Embryonic facial prominence (tissue), 1 donor: Measurements from ENCODE around the gene MKRN1.
"Not testable (repeated sequence)": the region's sequence is repeated elsewhere in the genome, so short reads cannot be mapped to it uniquely, and the experiment has no call there.

Experiments
- DNase-seq: peaks from one replicate; pipeline ENCODE4 v3.0.0-alpha.2; 2016; ENCODE audit errors: extremely low spot score

Gene MKRN1

GRCh38 chr7:140479062-140479738 lies at the start of gene MKRN1:
Gene MKRN1, minus strand, starts transcription at chr7:140479505. Its CDS starts 161 bp downstream, at chr7:140479344.
- peak; percentile 74 for DNase-seq

- no peak for DNase-seq
Measured at GRCh38 chr7:140526787-140527664, 47.7 kb upstream of the MKRN1 start.

- DNase-seq: no peak
Measured at GRCh38 chr7:140526214-140526613, 46.9 kb upstream of the MKRN1 start.

- no peak for DNase-seq
Measured at GRCh38 chr7:140525743-140526142, 46.4 kb upstream of the MKRN1 start.

GRCh38 chr7:140521421-140521820 lies 42.1 kb upstream of the MKRN1 start:
- DNase-seq: no peak

GRCh38 chr7:140519007-140519399 lies 39.7 kb upstream of the MKRN1 start:
- no peak for DNase-seq

GRCh38 chr7:140518370-140519006 lies 39.2 kb upstream of the MKRN1 start:
- no peak for DNase-seq

- peak; percentile 80 for DNase-seq
Measured at GRCh38 chr7:140517546-140518369, 38.5 kb upstream of the MKRN1 start.

- no peak for DNase-seq
Measured at GRCh38 chr7:140512317-140513000, 33.2 kb upstream of the MKRN1 start.

- DNase-seq: no peak
Measured at GRCh38 chr7:140509789-140510188, 30.5 kb upstream of the MKRN1 start.

GRCh38 chr7:140507556-140507955 lies 28.3 kb upstream of the MKRN1 start:
- DNase-seq: not testable (repeated sequence)

- no peak for DNase-seq
Measured at GRCh38 chr7:140506788-140507464, 27.6 kb upstream of the MKRN1 start.

GRCh38 chr7:140501966-140502365 lies 22.7 kb upstream of the MKRN1 start:
- no peak for DNase-seq

- DNase-seq: not testable (repeated sequence)
Measured at GRCh38 chr7:140497807-140498206, 18.5 kb upstream of the MKRN1 start.

- no peak for DNase-seq
Measured at GRCh38 chr7:140497241-140497769, 18.0 kb upstream of the MKRN1 start.

GRCh38 chr7:140495514-140496097 lies 16.3 kb upstream of the MKRN1 start:
- DNase-seq: no peak

- no peak for DNase-seq
Measured at GRCh38 chr7:140494867-140495266, 15.6 kb upstream of the MKRN1 start.

GRCh38 chr7:140489026-140489359 lies 9.7 kb upstream of the MKRN1 start:
- DNase-seq: no peak

- DNase-seq: no peak
Measured at GRCh38 chr7:140485500-140486265, 6.4 kb upstream of the MKRN1 start.
